ENCODE data around the gene KLHL11.

KLHL11 gene

DNA sequence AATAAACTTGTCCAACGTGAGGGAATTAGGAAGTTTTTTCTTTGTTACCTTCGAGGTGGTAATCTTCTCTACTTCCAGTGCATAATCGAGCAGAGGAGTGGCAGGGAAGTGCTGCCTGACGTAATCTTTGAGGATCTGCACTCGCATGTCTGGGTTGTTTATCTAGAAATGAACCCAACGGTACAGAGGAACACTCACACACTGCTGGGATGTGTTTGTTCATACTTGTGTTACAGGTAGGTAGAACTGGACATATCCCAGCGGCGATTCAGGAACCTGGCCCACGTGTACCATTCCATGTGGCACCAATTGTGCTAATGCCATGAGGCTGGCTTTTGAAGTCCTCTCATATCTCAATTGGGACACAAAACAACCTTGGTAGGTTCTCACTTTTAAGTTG, 4.2 kb upstream of the KLHL11 start:
- Histone ChIP-seq H3K4me2 (ENCODE audit: low read depth, low read length, poor library complexity, severe bottlenecking) (no peak overlapping the region), H3F3A (ENCODE audit: low read depth) (peaks cover 3% of the 10 kb centered on the region), H2AFZ (ENCODE audit: low read length) (no peak overlapping the region), H3K36me3 (ENCODE audit: insufficient read depth, low read length) (peaks cover 74% of the 10 kb centered on the region; the same call in 1 of the 2 replicates), H3K9me3 (ENCODE audit: insufficient read depth, low read depth, low read length) (no peaks in the 10 kb centered on the region), H3K4me3 (ENCODE audit: low read length, poor library complexity, severe bottlenecking) (no peak overlapping the region), H3K79me2 (ENCODE audit: insufficient read depth, low read length) (peaks cover 6% of the 10 kb centered on the region), H3K9me2 (replicated peaks; ENCODE audit: low read depth, low read length) (no peaks in the 10 kb centered on the region), H3K27me3 (ENCODE audit: insufficient read depth, low read length, poor library complexity, severe bottlenecking) (no peaks in the 10 kb centered on the region), H4K20me1 (ENCODE audit: insufficient read depth, low read length, poor library complexity, severe bottlenecking) (peaks cover 2% of the 10 kb centered on the region), H3K4me1 (ENCODE audit: insufficient read depth, low read length, poor library complexity, severe bottlenecking) (peaks cover 4% of the 10 kb centered on the region), H3K9ac (ENCODE audit: low read depth, low read length, poor library complexity, severe bottlenecking) (no peak overlapping the region)
- TF ChIP-seq EZH2phosphoT487 (IDR thresholded peaks at IDR 0.05; ENCODE audit: borderline replicate concordance) = no peak
- TF ChIP-seq, protein P1, sequence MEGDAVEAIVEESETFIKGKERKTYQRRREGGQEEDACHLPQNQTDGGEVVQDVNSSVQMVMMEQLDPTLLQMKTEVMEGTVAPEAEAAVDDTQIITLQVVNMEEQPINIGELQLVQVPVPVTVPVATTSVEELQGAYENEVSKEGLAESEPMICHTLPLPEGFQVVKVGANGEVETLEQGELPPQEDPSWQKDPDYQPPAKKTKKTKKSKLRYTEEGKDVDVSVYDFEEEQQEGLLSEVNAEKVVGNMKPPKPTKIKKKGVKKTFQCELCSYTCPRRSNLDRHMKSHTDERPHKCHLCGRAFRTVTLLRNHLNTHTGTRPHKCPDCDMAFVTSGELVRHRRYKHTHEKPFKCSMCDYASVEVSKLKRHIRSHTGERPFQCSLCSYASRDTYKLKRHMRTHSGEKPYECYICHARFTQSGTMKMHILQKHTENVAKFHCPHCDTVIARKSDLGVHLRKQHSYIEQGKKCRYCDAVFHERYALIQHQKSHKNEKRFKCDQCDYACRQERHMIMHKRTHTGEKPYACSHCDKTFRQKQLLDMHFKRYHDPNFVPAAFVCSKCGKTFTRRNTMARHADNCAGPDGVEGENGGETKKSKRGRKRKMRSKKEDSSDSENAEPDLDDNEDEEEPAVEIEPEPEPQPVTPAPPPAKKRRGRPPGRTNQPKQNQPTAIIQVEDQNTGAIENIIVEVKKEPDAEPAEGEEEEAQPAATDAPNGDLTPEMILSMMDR (conservative IDR thresholded peaks at IDR 0.05; ENCODE audit: low read length) = no peak

DNA sequence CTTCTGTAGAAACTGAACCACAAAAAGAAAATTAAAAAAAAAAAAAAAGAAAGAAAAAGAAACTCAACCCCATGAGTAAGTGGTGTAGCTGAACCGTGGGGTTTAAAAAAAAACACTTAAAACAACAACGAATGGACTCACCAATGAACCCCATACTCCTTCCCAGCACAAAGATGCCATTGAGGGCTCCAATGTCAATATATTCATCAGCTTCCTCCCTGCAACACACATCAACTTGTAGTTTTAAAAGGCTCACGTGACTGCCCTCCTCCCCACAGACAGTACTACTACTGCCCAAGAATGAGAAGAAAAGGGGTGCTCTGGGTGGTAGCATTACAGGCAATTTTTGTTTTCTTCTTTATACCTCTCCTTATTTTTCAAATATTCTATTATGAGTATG, 3.3 kb upstream of the KLHL11 start:
- Histone ChIP-seq H3K79me2 (ENCODE audit: insufficient read depth, low read length) (peaks cover 15% of the 10 kb centered on the region), H3K4me3 (ENCODE audit: low read length, poor library complexity, severe bottlenecking) (no peak overlapping the region), H3K4me1 (ENCODE audit: insufficient read depth, low read length, poor library complexity, severe bottlenecking) (peaks cover 12% of the 10 kb centered on the region), H3F3A (ENCODE audit: low read depth) (peaks cover 3% of the 10 kb centered on the region), H3K27me3 (ENCODE audit: insufficient read depth, low read length, poor library complexity, severe bottlenecking) (no peaks in the 10 kb centered on the region), H4K20me1 (ENCODE audit: insufficient read depth, low read length, poor library complexity, severe bottlenecking) (peaks cover 10% of the 10 kb centered on the region), H2AFZ (ENCODE audit: low read length) (no peak overlapping the region), H3K9ac (ENCODE audit: low read depth, low read length, poor library complexity, severe bottlenecking) (no peak overlapping the region), H3K9me2 (replicated peaks; ENCODE audit: low read depth, low read length) (no peaks in the 10 kb centered on the region), H3K9me3 (ENCODE audit: insufficient read depth, low read depth, low read length) (no peaks in the 10 kb centered on the region), H3K36me3 (ENCODE audit: insufficient read depth, low read length) (peaks cover 66% of the 10 kb centered on the region; the same call in 1 of the 2 replicates), H3K4me2 (ENCODE audit: low read depth, low read length, poor library complexity, severe bottlenecking) (no peak overlapping the region)
- TF ChIP-seq EZH2phosphoT487 (IDR thresholded peaks at IDR 0.05; ENCODE audit: borderline replicate concordance) = no peak
- TF ChIP-seq, protein P1 (conservative IDR thresholded peaks at IDR 0.05; ENCODE audit: low read length) = no peak

DNA sequence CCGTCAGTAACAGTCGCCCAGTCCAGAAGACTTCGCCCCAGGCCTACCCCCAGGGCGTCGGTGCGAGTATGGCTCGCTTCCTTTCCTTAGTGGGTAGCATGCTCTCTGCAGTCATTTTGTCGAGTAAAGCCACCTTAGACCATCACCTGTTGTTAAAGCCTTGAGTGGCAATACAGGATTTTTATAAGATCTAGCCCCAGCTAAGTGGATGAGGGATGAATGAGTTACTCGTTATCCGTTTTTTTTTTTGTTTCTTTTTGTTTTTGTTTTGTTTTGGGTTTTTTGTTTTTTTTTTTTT, 322 bp upstream of the KLHL11 start:
- Histone ChIP-seq H3K79me2 (ENCODE audit: insufficient read depth, low read length) (peaks cover 42% of the 10 kb centered on the region), H3K9me3 (ENCODE audit: insufficient read depth, low read depth, low read length) (no peaks in the 10 kb centered on the region), H3K9ac (ENCODE audit: low read depth, low read length, poor library complexity, severe bottlenecking) (peak overlapping the region; percentile 84), H2AFZ (ENCODE audit: low read length) (peak overlapping the region; percentile 79), H3K27me3 (ENCODE audit: insufficient read depth, low read length, poor library complexity, severe bottlenecking) (no peaks in the 10 kb centered on the region), H3K36me3 (ENCODE audit: insufficient read depth, low read length) (peaks cover 36% of the 10 kb centered on the region; the same call in 1 of the 2 replicates), H3K4me2 (ENCODE audit: low read depth, low read length, poor library complexity, severe bottlenecking) (peak overlapping the region; percentile 61), H3K9me2 (replicated peaks; ENCODE audit: low read depth, low read length) (no peaks in the 10 kb centered on the region), H4K20me1 (ENCODE audit: insufficient read depth, low read length, poor library complexity, severe bottlenecking) (peaks cover 38% of the 10 kb centered on the region), H3K4me3 (ENCODE audit: low read length, poor library complexity, severe bottlenecking) (peak overlapping the region; percentile 91), H3F3A (ENCODE audit: low read depth) (peaks cover 3% of the 10 kb centered on the region), H3K4me1 (ENCODE audit: insufficient read depth, low read length, poor library complexity, severe bottlenecking) (peaks cover 39% of the 10 kb centered on the region)
- TF ChIP-seq, protein P1 (conservative IDR thresholded peaks at IDR 0.05; ENCODE audit: low read length) = no peak
- no peak for TF ChIP-seq EZH2phosphoT487 (IDR thresholded peaks at IDR 0.05; ENCODE audit: borderline replicate concordance)

Measured in Loucy (cell line).